ENCODE data around the gene SLC44A3. TPM values are rescaled to one million over a fixed set of nuclear protein-coding genes. Genes with fewer than 3 reads are reported as not detected.

The SLC44A3 gene
- total and polyA plus RNA-seq, 10 donors: 0.28 to 4.0 (median 0.95) TPM

GRCh38 chr1:94876362-94876761 is 56.2 kb downstream of the SLC44A3 start:
- H3K27me3 ChIP-seq (replicated peaks in 1 of 7): peaks cover 0 to 12% (median 0%) of the 10 kb centered on the region in 7 donors
- no peaks in the 10 kb centered on the region for H3K36me3 ChIP-seq
- no peak overlapping the region for H3K4me3 ChIP-seq
- intact Hi-C loops (cut with DNase I; ENCODE audit: low total_unique reads): no loop called here
- DNase-seq: no peak
- H3K27ac ChIP-seq: no peak overlapping the region
- no peaks in the 10 kb centered on the region for H3K9me3 ChIP-seq
- no peak for TF ChIP-seq POLR2AphosphoS5 (IDR thresholded peaks at IDR 0.05)
- TF ChIP-seq, protein P1, sequence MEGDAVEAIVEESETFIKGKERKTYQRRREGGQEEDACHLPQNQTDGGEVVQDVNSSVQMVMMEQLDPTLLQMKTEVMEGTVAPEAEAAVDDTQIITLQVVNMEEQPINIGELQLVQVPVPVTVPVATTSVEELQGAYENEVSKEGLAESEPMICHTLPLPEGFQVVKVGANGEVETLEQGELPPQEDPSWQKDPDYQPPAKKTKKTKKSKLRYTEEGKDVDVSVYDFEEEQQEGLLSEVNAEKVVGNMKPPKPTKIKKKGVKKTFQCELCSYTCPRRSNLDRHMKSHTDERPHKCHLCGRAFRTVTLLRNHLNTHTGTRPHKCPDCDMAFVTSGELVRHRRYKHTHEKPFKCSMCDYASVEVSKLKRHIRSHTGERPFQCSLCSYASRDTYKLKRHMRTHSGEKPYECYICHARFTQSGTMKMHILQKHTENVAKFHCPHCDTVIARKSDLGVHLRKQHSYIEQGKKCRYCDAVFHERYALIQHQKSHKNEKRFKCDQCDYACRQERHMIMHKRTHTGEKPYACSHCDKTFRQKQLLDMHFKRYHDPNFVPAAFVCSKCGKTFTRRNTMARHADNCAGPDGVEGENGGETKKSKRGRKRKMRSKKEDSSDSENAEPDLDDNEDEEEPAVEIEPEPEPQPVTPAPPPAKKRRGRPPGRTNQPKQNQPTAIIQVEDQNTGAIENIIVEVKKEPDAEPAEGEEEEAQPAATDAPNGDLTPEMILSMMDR (IDR thresholded peaks at IDR 0.05 in 8 of 11, conservative IDR thresholded peaks at IDR 0.05 in 3 of 11): no peak
- no peak for TF ChIP-seq POLR2A (IDR thresholded peaks at IDR 0.05)
- WGBS, 5 donors: 74 to 88% (median 86%) methylated on average over 3 of the region's 3 CpGs
- H3K4me1 ChIP-seq: no peaks in the 10 kb centered on the region

- Histone ChIP-seq H3K27me3 (replicated peaks in 1 of 7) (peaks cover 0 to 12% (median 0%) of the 10 kb centered on the region in 7 donors), H3K36me3 (no peaks in the 10 kb centered on the region), H3K27ac (no peak overlapping the region), H3K4me1 (peaks cover 0 to 2% (median 0%) of the 10 kb centered on the region in 6 donors), H3K9me3 (no peaks in the 10 kb centered on the region), H3K4me3 (no peak overlapping the region)
- intact Hi-C loops (cut with DNase I; ENCODE audit: low total_unique reads): no loop called here
- 93 to 99% (median 94%) methylated on average over 5 of the region's 5 CpGs for WGBS, 5 donors
- no peak for DNase-seq
- TF ChIP-seq, protein P1 (IDR thresholded peaks at IDR 0.05 in 8 of 11, conservative IDR thresholded peaks at IDR 0.05 in 3 of 11): no peak
- no peak for TF ChIP-seq POLR2A (IDR thresholded peaks at IDR 0.05)
- TF ChIP-seq POLR2AphosphoS5 (IDR thresholded peaks at IDR 0.05): no peak
These were observed 58.2 kb downstream of the SLC44A3 start for GRCh38 chr1:94878329-94878728.

DNA sequence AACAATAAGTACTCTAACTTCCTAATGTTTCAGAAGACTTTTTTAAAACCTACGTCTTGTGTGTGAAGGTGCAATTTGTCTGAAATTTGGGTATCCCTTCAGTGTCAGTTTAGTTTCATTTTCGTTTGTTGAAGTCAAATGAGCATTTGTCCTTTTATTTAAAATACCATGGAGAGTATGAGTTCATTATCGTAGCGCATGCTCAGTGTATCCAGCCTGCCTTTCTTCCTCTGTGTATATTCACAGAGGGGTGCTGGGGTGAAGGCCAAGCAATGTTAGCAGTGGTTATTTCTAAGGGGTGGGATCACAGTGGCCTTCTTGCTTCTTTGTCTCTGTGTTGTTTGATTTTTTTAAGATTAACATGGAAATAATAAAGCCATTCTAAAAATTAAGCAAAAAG is 63.5 kb downstream of the SLC44A3 start:
- H3K27me3 ChIP-seq (replicated peaks in 1 of 7): no peaks in the 10 kb centered on the region
- no peaks in the 10 kb centered on the region for H3K36me3 ChIP-seq
- no peak for DNase-seq
- H3K9me3 ChIP-seq: no peaks in the 10 kb centered on the region
- H3K4me1 ChIP-seq: peaks cover 0 to 9% (median 6%) of the 10 kb centered on the region in 6 donors
- TF ChIP-seq POLR2A (IDR thresholded peaks at IDR 0.05) (no peak), POLR2AphosphoS5 (IDR thresholded peaks at IDR 0.05) (no peak)
- TF ChIP-seq, protein P1 (IDR thresholded peaks at IDR 0.05 in 8 of 11, conservative IDR thresholded peaks at IDR 0.05 in 3 of 11): no peak
- WGBS, 5 donors: 15 to 22% (median 21%) methylated on average over 4 of the region's 4 CpGs
- peak overlapping the region; percentile 14 to 65 (median 48) for H3K27ac ChIP-seq
- H3K4me3 ChIP-seq: peak overlapping the region in 2 of 8 donors; percentile 5 to 34
- intact Hi-C loops (cut with DNase I; ENCODE audit: low total_unique reads): no loop called here

GRCh38 chr1:94884106-94884505 is 63.9 kb downstream of the SLC44A3 start:
- no peak for DNase-seq
- 62 to 88% (median 71%) methylated on average over 6 of the region's 6 CpGs for WGBS, 5 donors
- Histone ChIP-seq H3K27me3 (replicated peaks in 1 of 7) (no peaks in the 10 kb centered on the region), H3K4me3 (peak overlapping the region in 1 of 8 donors; percentile 34), H3K27ac (peak overlapping the region in 5 of 8 donors; percentile 33 to 63 (median 56)), H3K9me3 (no peaks in the 10 kb centered on the region), H3K36me3 (no peaks in the 10 kb centered on the region), H3K4me1 (peaks cover 0 to 9% (median 6%) of the 10 kb centered on the region in 6 donors)
- intact Hi-C loops (cut with DNase I; ENCODE audit: low total_unique reads): no loop called here
- TF ChIP-seq, protein P1 (IDR thresholded peaks at IDR 0.05 in 8 of 11, conservative IDR thresholded peaks at IDR 0.05 in 3 of 11): no peak
- no peak for TF ChIP-seq POLR2A (IDR thresholded peaks at IDR 0.05)

All from spleen (tissue), 11 donors.